Smooth muscle cell (in vitro differentiated cells): ENCODE results near the gene SPTB. TPM values are rescaled to one million over a fixed set of nuclear protein-coding genes. Genes with fewer than 3 reads are reported as not detected.

ENCODE experiments used
- DNase-seq: peaks from one replicate; lab custom pipeline; 2025; ENCODE audit not compliant: unreplicated experiment; lab: John Stamatoyannopoulos, UW
- H2AFZ ChIP-seq: fragments of 200-600 bp; sonication (generic); 2 replicates; pipeline ENCODE4 v1.6.0; 2016; ENCODE audit warnings: antibody characterized with exemption, low read depth, mild to moderate bottlenecking
- H3F3A ChIP-seq: fragments of 200-600 bp; sonication (generic); 2 replicates; pipeline ENCODE4 v1.6.0; 2017; ENCODE audit warnings: antibody characterized with exemption, low read depth
- H3K27ac ChIP-seq: fragments of 200-600 bp; sonication (generic); 2 replicates; pipeline ENCODE4 v1.5.1; 2016; ENCODE audit warnings: low read depth, mild to moderate bottlenecking
- H3K27me3 ChIP-seq: fragments of 200-600 bp; sonication (generic); 2 replicates; pipeline ENCODE4 v1.6.1; 2016; ENCODE audit warnings: low read depth, mild to moderate bottlenecking
- H3K36me3 ChIP-seq: fragments of 200-600 bp; sonication (generic); 2 replicates; pipeline ENCODE4 v1.5.1; 2016; ENCODE audit warnings: low read depth
- H3K4me1 ChIP-seq: fragments of 200-600 bp; sonication (generic); 2 replicates; pipeline ENCODE4 v1.5.1; 2016; ENCODE audit warnings: low read depth
- H3K4me2 ChIP-seq: fragments of 200-600 bp; sonication (generic); 2 replicates; pipeline ENCODE4 v1.6.0; 2016; ENCODE audit warnings: mild to moderate bottlenecking
- H3K4me3 ChIP-seq: fragments of 200-600 bp; sonication (generic); 2 replicates; pipeline ENCODE4 v1.5.1; 2016; ENCODE audit warnings: mild to moderate bottlenecking
- H3K79me2 ChIP-seq: fragments of 200-600 bp; sonication (generic); 2 replicates; pipeline ENCODE4 v1.6.0; 2016; ENCODE audit warnings: low read depth, mild to moderate bottlenecking
- H3K9ac ChIP-seq: fragments of 200-600 bp; sonication (generic); 2 replicates; pipeline ENCODE4 v1.6.0; 2016; ENCODE audit warnings: low read depth
- H3K9me3 ChIP-seq: fragments of 200-600 bp; sonication (generic); replicated peaks from 2 replicates; pipeline ENCODE4 v1.5.1; 2016; ENCODE audit warnings: low read depth
- H4K20me1 ChIP-seq: fragments of 200-600 bp; sonication (generic); 2 replicates; pipeline ENCODE4 v1.6.0; 2016; ENCODE audit warnings: low read depth
- WGBS: methylation state at CpG from one replicate; pipeline ENCODE4 v1.1.7; 2016; ENCODE audit warnings: low lambda C conversion rate; 5-methylcytosine and 5-hydroxymethylcytosine counted together
- polyA plus RNA-seq: library from polyadenylated mRNA; unstranded; fragments of >200 nt; fragmentation: Nextera tagmentation; extraction: Ambion mirVana; gene quantifications from 2 replicates; pipeline ENCODE4 v1.2.1, GENCODE V29; 2016
- total RNA-seq: library from RNA; depleted of rRNA; stranded (reverse); fragments of >200 nt; gene quantifications from 2 replicates; pipeline ENCODE4 v1.2.3, GENCODE V29; 2014
- TF ChIP-seq, protein P1 (sequence below): fragments of 200-600 bp; sonication (generic); IDR thresholded peaks from 2 replicates; pipeline ENCODE4 v1.5.1; 2017; ENCODE audit warnings: borderline replicate concordance, mild to moderate bottlenecking, antibody characterized with exemption; ENCODE audit not compliant: insufficient read depth, poor library complexity, severe bottlenecking

The SPTB gene
- total and polyA plus RNA-seq, 2 experiments from 2014 or later: 0.25 to 3.3 TPM

DNA sequence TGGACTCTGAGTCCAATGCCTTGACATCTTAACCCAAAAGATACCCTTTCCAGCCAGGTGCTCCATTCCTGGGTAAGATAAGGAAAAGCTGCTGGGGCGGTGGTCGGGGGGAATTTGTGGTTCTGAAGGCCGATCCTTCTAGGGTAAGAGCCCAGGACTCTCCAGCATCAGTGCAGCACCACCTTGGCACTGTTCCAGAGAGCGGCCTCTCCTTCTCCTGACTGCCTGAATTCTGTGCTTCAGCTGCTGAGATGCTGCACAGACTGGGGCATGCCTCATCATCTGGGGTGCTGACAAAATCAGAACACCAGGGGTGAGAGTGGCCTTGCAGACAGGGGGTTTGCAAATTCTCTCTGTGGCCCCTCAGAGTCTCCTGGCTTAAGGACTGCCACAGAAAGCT is 87.5 kb downstream of the SPTB start:
- H3K27me3 ChIP-seq: no peaks in the 10 kb centered on the region
- TF ChIP-seq, protein P1, sequence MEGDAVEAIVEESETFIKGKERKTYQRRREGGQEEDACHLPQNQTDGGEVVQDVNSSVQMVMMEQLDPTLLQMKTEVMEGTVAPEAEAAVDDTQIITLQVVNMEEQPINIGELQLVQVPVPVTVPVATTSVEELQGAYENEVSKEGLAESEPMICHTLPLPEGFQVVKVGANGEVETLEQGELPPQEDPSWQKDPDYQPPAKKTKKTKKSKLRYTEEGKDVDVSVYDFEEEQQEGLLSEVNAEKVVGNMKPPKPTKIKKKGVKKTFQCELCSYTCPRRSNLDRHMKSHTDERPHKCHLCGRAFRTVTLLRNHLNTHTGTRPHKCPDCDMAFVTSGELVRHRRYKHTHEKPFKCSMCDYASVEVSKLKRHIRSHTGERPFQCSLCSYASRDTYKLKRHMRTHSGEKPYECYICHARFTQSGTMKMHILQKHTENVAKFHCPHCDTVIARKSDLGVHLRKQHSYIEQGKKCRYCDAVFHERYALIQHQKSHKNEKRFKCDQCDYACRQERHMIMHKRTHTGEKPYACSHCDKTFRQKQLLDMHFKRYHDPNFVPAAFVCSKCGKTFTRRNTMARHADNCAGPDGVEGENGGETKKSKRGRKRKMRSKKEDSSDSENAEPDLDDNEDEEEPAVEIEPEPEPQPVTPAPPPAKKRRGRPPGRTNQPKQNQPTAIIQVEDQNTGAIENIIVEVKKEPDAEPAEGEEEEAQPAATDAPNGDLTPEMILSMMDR: no peak
- H3F3A ChIP-seq: no peaks in the 10 kb centered on the region
- DNase-seq: no peak
- H3K79me2 ChIP-seq: no peaks in the 10 kb centered on the region
- H3K9ac ChIP-seq: no peak overlapping the region
- WGBS: 95% methylated on average over 4 of the region's 4 CpGs
- no peaks in the 10 kb centered on the region for H3K9me3 ChIP-seq
- peaks cover 22% of the 10 kb centered on the region for H3K4me1 ChIP-seq
- no peak overlapping the region for H3K4me3 ChIP-seq
- H2AFZ ChIP-seq: no peak overlapping the region
- no peak overlapping the region for H3K4me2 ChIP-seq
- H3K36me3 ChIP-seq: no peaks in the 10 kb centered on the region
- H4K20me1 ChIP-seq: no peaks in the 10 kb centered on the region
- no peak overlapping the region for H3K27ac ChIP-seq

DNA sequence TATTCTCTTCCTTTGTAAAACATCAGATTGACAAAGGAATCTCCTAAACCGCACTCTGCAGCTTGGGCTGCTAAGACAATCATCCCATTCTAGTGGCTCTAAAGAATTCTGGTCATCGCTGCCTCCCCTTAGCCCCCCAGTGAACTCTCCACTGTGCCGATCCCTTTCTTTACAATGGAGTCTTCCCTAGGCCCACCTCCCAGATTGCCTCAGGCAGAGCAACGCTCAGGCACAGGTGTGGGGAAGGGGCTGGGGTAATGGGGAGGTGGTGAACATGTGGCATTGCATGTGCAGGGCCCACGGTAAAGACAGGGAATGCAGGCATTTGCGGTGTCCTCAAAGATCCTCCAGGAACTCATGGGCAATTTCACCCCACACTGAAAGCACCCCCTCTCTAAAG is 89.2 kb downstream of the SPTB start:
- Histone ChIP-seq H3K9me3 (no peaks in the 10 kb centered on the region), H3K27ac (no peak overlapping the region), H3K36me3 (no peaks in the 10 kb centered on the region), H3K79me2 (no peaks in the 10 kb centered on the region), H3K4me1 (peaks cover 22% of the 10 kb centered on the region), H3K4me2 (no peak overlapping the region), H3F3A (no peaks in the 10 kb centered on the region), H3K4me3 (no peak overlapping the region), H3K27me3 (no peaks in the 10 kb centered on the region), H2AFZ (no peak overlapping the region), H3K9ac (no peak overlapping the region), H4K20me1 (no peaks in the 10 kb centered on the region)
- 84% methylated on average over 6 of the region's 6 CpGs for WGBS
- no peak for DNase-seq
- TF ChIP-seq, protein P1: no peak

DNA sequence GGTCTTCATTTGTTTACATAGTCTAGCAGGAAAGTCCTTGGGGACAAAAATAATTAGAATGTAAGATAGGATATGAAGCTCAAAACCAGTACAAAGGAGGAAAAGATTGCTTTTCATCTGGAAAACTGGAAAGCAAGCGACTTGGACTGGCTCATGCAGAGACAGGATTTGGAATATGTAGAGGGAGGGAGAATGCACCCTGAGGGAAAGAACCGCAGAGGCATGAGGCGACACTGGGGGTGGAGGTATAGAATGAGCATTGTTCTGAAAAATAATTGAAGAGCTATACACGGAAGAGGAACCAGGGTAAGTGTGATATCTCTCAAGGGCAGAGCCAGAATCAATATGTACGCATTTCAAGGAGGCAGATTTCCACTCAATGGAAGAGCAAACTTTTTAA is 90.0 kb downstream of the SPTB start:
- Histone ChIP-seq H3K27me3 (no peaks in the 10 kb centered on the region), H3K4me1 (peaks cover 22% of the 10 kb centered on the region), H2AFZ (no peak overlapping the region), H3K4me2 (no peak overlapping the region), H3K9ac (no peak overlapping the region), H4K20me1 (no peaks in the 10 kb centered on the region), H3K79me2 (no peaks in the 10 kb centered on the region), H3K9me3 (no peaks in the 10 kb centered on the region), H3K27ac (no peak overlapping the region), H3K36me3 (no peaks in the 10 kb centered on the region), H3K4me3 (no peak overlapping the region), H3F3A (no peaks in the 10 kb centered on the region)
- TF ChIP-seq, protein P1: no peak
- DNase-seq: no peak
- 82% methylated on average over 5 of the region's 5 CpGs for WGBS

DNA sequence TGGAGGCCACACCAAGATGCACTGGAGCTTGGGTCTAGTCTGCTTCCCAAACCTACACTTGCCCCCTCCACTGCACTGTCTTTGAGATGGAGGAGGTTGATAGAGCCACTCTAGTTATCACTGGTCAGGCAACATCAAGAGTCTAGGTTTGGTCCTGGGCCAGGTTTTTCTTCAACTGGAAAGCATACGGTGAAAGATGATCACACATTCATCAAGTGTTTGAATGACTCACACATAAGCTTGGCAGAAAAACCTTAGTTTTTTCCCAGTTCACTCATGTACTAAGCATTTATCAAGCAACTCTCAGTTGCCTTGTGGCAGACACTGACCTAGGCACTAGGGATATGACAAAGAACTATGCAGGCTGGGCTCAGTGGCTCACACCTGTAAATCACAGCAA is 91.0 kb downstream of the SPTB start:
- no peak for DNase-seq
- no peaks in the 10 kb centered on the region for H3K9me3 ChIP-seq
- H3K4me2 ChIP-seq: no peak overlapping the region
- 6% methylated on average over 1 of the region's 1 CpG for WGBS
- H3K4me3 ChIP-seq: no peak overlapping the region
- no peaks in the 10 kb centered on the region for H3K79me2 ChIP-seq
- no peak overlapping the region for H3K9ac ChIP-seq
- H3K27me3 ChIP-seq: no peaks in the 10 kb centered on the region
- no peaks in the 10 kb centered on the region for H3F3A ChIP-seq
- H3K27ac ChIP-seq: no peak overlapping the region
- H3K4me1 ChIP-seq: peaks cover 22% of the 10 kb centered on the region
- no peak overlapping the region for H2AFZ ChIP-seq
- H4K20me1 ChIP-seq: no peaks in the 10 kb centered on the region
- TF ChIP-seq, protein P1: no peak
- H3K36me3 ChIP-seq: no peaks in the 10 kb centered on the region
